Measurements from ENCODE around the gene CELSR1. TPM values are rescaled to one million over a fixed set of nuclear protein-coding genes. Genes with fewer than 3 reads are reported as not detected.

Gene CELSR1
- total and polyA plus RNA-seq, 2 donors (not counting 1 experiment from before 2014, with no cell fraction given) = 30.2 to 34.8 TPM

GRCh38 chr22:46354993-46355305 is 182.5 kb downstream of the CELSR1 start:
- H3K4me3 Mint-ChIP-seq = no peak overlapping the region
- no peaks in the 10 kb centered on the region for H3K79me2 ChIP-seq (ENCODE audit: control insufficient read depth, insufficient read depth, low read length)
- TF ChIP-seq CTCF (IDR thresholded peaks at IDR 0.05) = no peak
- TF ChIP-seq EZH2 (IDR thresholded peaks at IDR 0.05; ENCODE audit: borderline replicate concordance, insufficient read depth, low read depth, low read length, poor library complexity, severe bottlenecking) = no peak
- H3K27ac ChIP-seq (ENCODE audit: low read length in 2 of 2) = no peak overlapping the region
- no peak overlapping the region for H3K4me2 ChIP-seq (replicated peaks; ENCODE audit: low read depth, low read length, poor library complexity, severe bottlenecking)
- H3K9ac ChIP-seq (ENCODE audit: low read length) = no peak overlapping the region
- peaks cover 3 to 74% of the 10 kb centered on the region in 2 experiments for H3K36me3 ChIP-seq (replicated peaks in 1 of 2; ENCODE audit: control extremely low read depth in 1 of 2, control insufficient read depth in 1 of 2, extremely low read depth in 1 of 2, insufficient read depth in 2 of 2, low read length in 1 of 2)
- no peak overlapping the region for H3K4me3 ChIP-seq (ENCODE audit: control extremely low read depth in 1 of 5, extremely low read depth in 1 of 5, insufficient read depth in 1 of 5, low read depth in 2 of 5, low read length in 4 of 5)
- ATAC-seq (ENCODE audit: low read depth) = no peak
- H3K4me1 ChIP-seq (ENCODE audit: control insufficient read depth in 2 of 2, insufficient read depth in 2 of 2, low read length in 2 of 2) = peaks cover 0 to 30% of the 10 kb centered on the region in 2 donors
- no peaks in the 10 kb centered on the region for H3K9me3 ChIP-seq (ENCODE audit: control extremely low read depth in 1 of 3, control insufficient read depth in 2 of 3, insufficient read depth in 1 of 3, low read length in 2 of 3)
- ChIA-PET CTCF (interaction anchor here (0.6 to 7.6 kb wide), 4 partner anchors 13 to 208 kb away, joined by 3 to 56 read pairs (median 6); no protein-coding TSS in a partner anchor), POLR2A (interaction anchor here (0.9 kb wide), 1 partner anchor 187 kb away, joined by 3 read pairs; no protein-coding TSS in a partner anchor)
- intact Hi-C loops (cut with micrococcal nuclease) = loop anchor here (1.0 to 10.0 kb wide), 2 partner anchors 187 to 330 kb away; no protein-coding TSS in a partner anchor
- peaks cover 10% of the 10 kb centered on the region for H3K4me1 Mint-ChIP-seq
- H3K27ac Mint-ChIP-seq = no peak overlapping the region
- no peaks in the 10 kb centered on the region for H3K27me3 ChIP-seq (replicated peaks in 1 of 4; ENCODE audit: control extremely low read depth in 1 of 4, control insufficient read depth in 3 of 4, insufficient read depth in 4 of 4, low read length in 3 of 4)
- 100% methylated on average over 6 of the region's 7 CpGs for WGBS (ENCODE audit: insufficient coverage)
- DNase-seq = no peak
- H3K9me3 Mint-ChIP-seq (ENCODE audit: insufficient read depth) = no peaks in the 10 kb centered on the region
- H2AFZ ChIP-seq (ENCODE audit: insufficient read depth, low read depth, low read length, poor library complexity, severe bottlenecking) = no peak overlapping the region
- H3K27me3 Mint-ChIP-seq = no peaks in the 10 kb centered on the region
- peaks cover 55% of the 10 kb centered on the region for H4K20me1 ChIP-seq (ENCODE audit: control insufficient read depth, insufficient read depth, low read length, poor library complexity, severe bottlenecking)

- no peak for ATAC-seq (ENCODE audit: low read depth)
- H3K27ac ChIP-seq (ENCODE audit: low read length in 2 of 2) = no peak overlapping the region
Observed at GRCh38 chr22:46354176-46354992, 183.0 kb downstream of the CELSR1 start.

More at GRCh38 chr22:46354176-46354992, 183.0 kb downstream of the CELSR1 start:
- Mint-ChIP-seq H3K9me3 (ENCODE audit: insufficient read depth) (no peaks in the 10 kb centered on the region), H3K4me1 (peaks cover 10% of the 10 kb centered on the region), H3K4me3 (no peak overlapping the region), H3K27ac (no peak overlapping the region), H3K27me3 (no peaks in the 10 kb centered on the region)
- H2AFZ ChIP-seq (ENCODE audit: insufficient read depth, low read depth, low read length, poor library complexity, severe bottlenecking) = no peak overlapping the region
- no peaks in the 10 kb centered on the region for H3K9me3 ChIP-seq (ENCODE audit: control extremely low read depth in 1 of 3, control insufficient read depth in 2 of 3, insufficient read depth in 1 of 3, low read length in 2 of 3)
- no peaks in the 10 kb centered on the region for H3K27me3 ChIP-seq (replicated peaks in 1 of 4; ENCODE audit: control extremely low read depth in 1 of 4, control insufficient read depth in 3 of 4, insufficient read depth in 4 of 4, low read length in 3 of 4)
- TF ChIP-seq CTCF (IDR thresholded peaks at IDR 0.05) = no peak
- no peak for TF ChIP-seq EZH2 (IDR thresholded peaks at IDR 0.05; ENCODE audit: borderline replicate concordance, insufficient read depth, low read depth, low read length, poor library complexity, severe bottlenecking)
- WGBS (ENCODE audit: insufficient coverage) = 95% methylated on average over 19 of the region's 21 CpGs
- H3K36me3 ChIP-seq (replicated peaks in 1 of 2; ENCODE audit: control extremely low read depth in 1 of 2, control insufficient read depth in 1 of 2, extremely low read depth in 1 of 2, insufficient read depth in 2 of 2, low read length in 1 of 2) = peaks cover 3 to 80% of the 10 kb centered on the region in 2 experiments
- H3K4me2 ChIP-seq (replicated peaks; ENCODE audit: low read depth, low read length, poor library complexity, severe bottlenecking) = no peak overlapping the region
- intact Hi-C loops (cut with micrococcal nuclease) = loop anchor here (10.0 kb wide), 1 partner anchor 330 kb away; no protein-coding TSS in a partner anchor
- DNase-seq = no peak
- POLR2A ChIA-PET = no interaction called here
- peaks cover 55% of the 10 kb centered on the region for H4K20me1 ChIP-seq (ENCODE audit: control insufficient read depth, insufficient read depth, low read length, poor library complexity, severe bottlenecking)
- CTCF ChIA-PET = interaction anchor here (7.6 kb wide), 1 partner anchor 188 kb away, joined by 56 read pairs; no protein-coding TSS in a partner anchor
- H3K4me1 ChIP-seq (ENCODE audit: control insufficient read depth in 2 of 2, insufficient read depth in 2 of 2, low read length in 2 of 2) = peaks cover 0 to 30% of the 10 kb centered on the region in 2 donors
- H3K79me2 ChIP-seq (ENCODE audit: control insufficient read depth, insufficient read depth, low read length) = no peaks in the 10 kb centered on the region
- H3K4me3 ChIP-seq (ENCODE audit: control extremely low read depth in 1 of 5, extremely low read depth in 1 of 5, insufficient read depth in 1 of 5, low read depth in 2 of 5, low read length in 4 of 5) = no peak overlapping the region
- H3K9ac ChIP-seq (ENCODE audit: low read length) = no peak overlapping the region
